Neural progenitor cell (in vitro differentiated cells): Measurements from ENCODE around the gene PIGN.

Experiments
- EZH2 ChIP-seq: fragments of 200-600 bp; sonication (generic); IDR thresholded peaks from 2 replicates; pipeline ENCODE4 v1.6.1; 2017; ENCODE audit warnings: antibody characterized with exemption, mild to moderate bottlenecking, moderate library complexity
- EZH2phosphoT487 ChIP-seq: fragments of 200-600 bp; sonication (generic); IDR thresholded peaks from 2 replicates; pipeline ENCODE4 v1.6.1; 2017; ENCODE audit warnings: antibody characterized with exemption
- TF ChIP-seq, protein P1 (sequence below): fragments of 200-600 bp; sonication (generic); IDR thresholded peaks from 2 replicates; pipeline ENCODE4 v1.5.1; 2017; ENCODE audit warnings: antibody characterized with exemption, mild to moderate bottlenecking

DNA sequence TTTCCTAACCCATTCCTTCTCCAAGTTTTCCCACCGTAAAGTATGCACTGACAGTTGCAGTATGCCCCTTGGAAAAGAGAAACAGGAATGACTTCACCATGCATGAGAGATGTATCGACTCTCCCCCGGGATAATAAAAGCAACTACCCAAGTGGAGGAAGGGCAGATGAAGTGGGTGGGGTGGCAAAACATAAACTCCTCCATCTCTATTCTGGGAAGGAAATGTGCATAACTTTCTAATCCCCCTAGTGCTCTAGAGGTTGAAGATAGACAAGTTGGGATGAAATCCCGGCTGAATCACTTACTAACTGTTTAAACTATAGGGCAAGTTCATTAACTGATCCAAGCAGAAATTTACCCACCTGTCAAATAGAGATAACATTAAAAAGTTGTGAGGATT, 89.2 kb downstream of the PIGN start:
- TF ChIP-seq, protein P1, sequence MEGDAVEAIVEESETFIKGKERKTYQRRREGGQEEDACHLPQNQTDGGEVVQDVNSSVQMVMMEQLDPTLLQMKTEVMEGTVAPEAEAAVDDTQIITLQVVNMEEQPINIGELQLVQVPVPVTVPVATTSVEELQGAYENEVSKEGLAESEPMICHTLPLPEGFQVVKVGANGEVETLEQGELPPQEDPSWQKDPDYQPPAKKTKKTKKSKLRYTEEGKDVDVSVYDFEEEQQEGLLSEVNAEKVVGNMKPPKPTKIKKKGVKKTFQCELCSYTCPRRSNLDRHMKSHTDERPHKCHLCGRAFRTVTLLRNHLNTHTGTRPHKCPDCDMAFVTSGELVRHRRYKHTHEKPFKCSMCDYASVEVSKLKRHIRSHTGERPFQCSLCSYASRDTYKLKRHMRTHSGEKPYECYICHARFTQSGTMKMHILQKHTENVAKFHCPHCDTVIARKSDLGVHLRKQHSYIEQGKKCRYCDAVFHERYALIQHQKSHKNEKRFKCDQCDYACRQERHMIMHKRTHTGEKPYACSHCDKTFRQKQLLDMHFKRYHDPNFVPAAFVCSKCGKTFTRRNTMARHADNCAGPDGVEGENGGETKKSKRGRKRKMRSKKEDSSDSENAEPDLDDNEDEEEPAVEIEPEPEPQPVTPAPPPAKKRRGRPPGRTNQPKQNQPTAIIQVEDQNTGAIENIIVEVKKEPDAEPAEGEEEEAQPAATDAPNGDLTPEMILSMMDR = no peak
- TF ChIP-seq EZH2phosphoT487 (no peak), EZH2 (no peak)
